ENCODE data around the gene DEK.

DNA sequence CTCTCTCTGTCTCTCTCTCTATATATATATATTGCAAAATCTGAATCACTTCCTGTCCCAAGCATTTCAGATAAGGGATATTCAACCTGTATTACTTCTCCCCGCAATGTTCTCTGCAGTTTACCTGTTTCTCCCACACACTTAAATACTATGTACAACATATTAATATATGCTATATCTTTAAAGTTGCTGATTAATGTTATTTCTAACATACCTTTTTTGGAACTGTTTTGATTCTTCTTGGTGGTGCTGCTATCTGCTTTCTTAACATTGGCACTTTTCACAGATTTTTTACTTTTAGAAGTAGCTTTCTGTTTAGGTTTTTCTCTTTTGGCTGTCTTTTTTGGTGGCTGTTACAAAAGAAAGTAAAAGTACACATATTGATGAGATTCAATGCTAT is 27.2 kb downstream of the DEK start:
- TF ChIP-seq, protein P1, sequence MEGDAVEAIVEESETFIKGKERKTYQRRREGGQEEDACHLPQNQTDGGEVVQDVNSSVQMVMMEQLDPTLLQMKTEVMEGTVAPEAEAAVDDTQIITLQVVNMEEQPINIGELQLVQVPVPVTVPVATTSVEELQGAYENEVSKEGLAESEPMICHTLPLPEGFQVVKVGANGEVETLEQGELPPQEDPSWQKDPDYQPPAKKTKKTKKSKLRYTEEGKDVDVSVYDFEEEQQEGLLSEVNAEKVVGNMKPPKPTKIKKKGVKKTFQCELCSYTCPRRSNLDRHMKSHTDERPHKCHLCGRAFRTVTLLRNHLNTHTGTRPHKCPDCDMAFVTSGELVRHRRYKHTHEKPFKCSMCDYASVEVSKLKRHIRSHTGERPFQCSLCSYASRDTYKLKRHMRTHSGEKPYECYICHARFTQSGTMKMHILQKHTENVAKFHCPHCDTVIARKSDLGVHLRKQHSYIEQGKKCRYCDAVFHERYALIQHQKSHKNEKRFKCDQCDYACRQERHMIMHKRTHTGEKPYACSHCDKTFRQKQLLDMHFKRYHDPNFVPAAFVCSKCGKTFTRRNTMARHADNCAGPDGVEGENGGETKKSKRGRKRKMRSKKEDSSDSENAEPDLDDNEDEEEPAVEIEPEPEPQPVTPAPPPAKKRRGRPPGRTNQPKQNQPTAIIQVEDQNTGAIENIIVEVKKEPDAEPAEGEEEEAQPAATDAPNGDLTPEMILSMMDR (IDR thresholded peaks at IDR 0.05; ENCODE audit: low read length) = no peak
- no peak for TF ChIP-seq EZH2 (IDR thresholded peaks at IDR 0.05; ENCODE audit: borderline replicate concordance, low read length)

Data from OCI-LY1 (cell line).